HCT116 (cell line): ENCODE results near the gene TRPM7. TPM values are rescaled to one million over a fixed set of nuclear protein-coding genes. Genes with fewer than 3 reads are reported as not detected.

Experiments
- ATAC-seq: fragments of 200-7000 bp; cut with Tn5 transposase; 2 replicates; pipeline ENCODE4 v1.9.1; 2020; ENCODE audit warnings: mild to moderate bottlenecking, moderate library complexity
- BruUV-seq: library from RNA; stranded (reverse); fragments of 400-500 nt; replicated peaks from 2 replicates; lab custom pipeline; 2021; lab: Mats Ljungman, UMichigan
- CTCF ChIA-PET: fragments of 300-600 bp; sonication (Branson Sonifier 250); formaldehyde crosslinking; loops from one replicate; lab custom pipeline; 2021; ENCODE audit warnings: antibody characterized with exemption; lab: Charles Lee
- POLR2A ChIA-PET: fragments of 300-600, 350-600 bp; sonication (Branson Sonifier 250); formaldehyde crosslinking; loops from one replicate; lab custom pipeline; 2021; ENCODE audit warnings: antibody characterized with exemption; lab: Charles Lee
- RAD21 ChIA-PET, 2 experiments: fragments of 300-600 bp; sonication (Branson Sonifier 250); formaldehyde crosslinking; loops; one replicate each; lab custom pipeline; 2023; ENCODE audit warnings: low total read pairs in 2 of 2; ENCODE audit not compliant: uncharacterized antibody in 2 of 2, unreplicated experiment in 2 of 2, low non-redundant PET in 1 of 2; lab: Charles Lee
- DNase-seq: peaks from one replicate; pipeline ENCODE4 v3.0.0-alpha.2; 2010; ENCODE audit warnings: low read depth, low spot score
- H2AFZ ChIP-seq: fragments of 200-600 bp; shearing (Covaris generic), sonication (generic); 2 replicates; pipeline ENCODE4 v1.6.1; 2017; ENCODE audit warnings: low read depth, mixed run types, mixed read lengths, antibody characterized with exemption, low read length; ENCODE audit not compliant: poor library complexity, severe bottlenecking
- H3K27ac ChIP-seq: 2 replicates; pipeline ENCODE4 v1.5.1; 2012; ENCODE audit warnings: low read depth, low read length
- H3K27me3 ChIP-seq: fragments of 200-600 bp; sonication (generic); 2 replicates; pipeline ENCODE4 v1.6.1; 2016; ENCODE audit warnings: mixed run types, low read length, mixed read lengths; ENCODE audit not compliant: insufficient read depth
- H3K36me3 ChIP-seq, 2 experiments: fragments of 200-500 bp in 1 of 2; fragments of 200-600 bp in 1 of 2; sonication (Bioruptor generic) in 1 of 2; sonication (generic) in 1 of 2; 2 replicates each; pipeline versions ENCODE4 v1.5.1 to v1.6.1; 2014 to 2016; ENCODE audit warnings: low read length in 2 of 2, inconsistent platforms in 1 of 2, mixed read lengths in 1 of 2, mixed run types in 1 of 2; ENCODE audit not compliant: insufficient read depth in 2 of 2, control insufficient read depth in 1 of 2
- H3K4me1 ChIP-seq, 2 experiments: fragments of 200-600 bp in 1 of 2; sonication (generic) in 1 of 2; 2 replicates each; pipeline versions ENCODE4 v1.5.1 to v1.6.1; 2012 to 2017; ENCODE audit warnings: low read length in 2 of 2, inconsistent platforms in 1 of 2, mild to moderate bottlenecking in 1 of 2, mixed read lengths in 1 of 2, mixed run types in 1 of 2, moderate library complexity in 1 of 2; ENCODE audit not compliant: insufficient read depth in 2 of 2, control insufficient read depth in 1 of 2
- H3K4me2 ChIP-seq: fragments of 200-600 bp; sonication (generic); 2 replicates; pipeline ENCODE4 v1.6.1; 2017; ENCODE audit warnings: mixed run types, low read length, mixed read lengths
- H3K4me3 ChIP-seq, 2 experiments: fragments of 200-600 bp in 1 of 2; sonication (generic) in 1 of 2; replicated peaks in 1 of 2; 2 replicates each; pipeline ENCODE4 v1.5.1; 2011 to 2016; ENCODE audit warnings: low read length in 2 of 2, control low read depth in 1 of 2, low read depth in 1 of 2, mild to moderate bottlenecking in 1 of 2, mixed read lengths in 1 of 2, mixed run types in 1 of 2
- H3K79me2 ChIP-seq: fragments of 200-600 bp; sonication (generic); 2 replicates; pipeline ENCODE4 v1.6.1; 2017; ENCODE audit warnings: mild to moderate bottlenecking, mixed run types, low read length, moderate library complexity, mixed read lengths; ENCODE audit not compliant: insufficient read depth
- H3K9ac ChIP-seq: fragments of 200-600 bp; sonication (generic); 2 replicates; pipeline ENCODE4 v1.6.1; 2016; ENCODE audit warnings: low read length, mixed read lengths
- H3K9me2 ChIP-seq: fragments of 200-600 bp; sonication (generic), shearing (Covaris generic); 2 replicates; pipeline ENCODE4 v1.6.1; 2017; ENCODE audit warnings: mixed run types, mild to moderate bottlenecking, moderate library complexity; ENCODE audit not compliant: insufficient read depth
- H3K9me3 ChIP-seq, 2 experiments: fragments of 200-500 bp in 1 of 2; fragments of 200-600 bp in 1 of 2; sonication (Bioruptor generic) in 1 of 2; sonication (generic) in 1 of 2; 2 replicates each; pipeline ENCODE4 v1.6.1; 2014 to 2017; ENCODE audit warnings: low read length in 2 of 2, mixed read lengths in 2 of 2, inconsistent platforms in 1 of 2, low read depth in 1 of 2, mild to moderate bottlenecking in 1 of 2, mixed run types in 1 of 2, moderate library complexity in 1 of 2; ENCODE audit not compliant: control insufficient read depth in 1 of 2, insufficient read depth in 1 of 2
- H4K20me1 ChIP-seq: fragments of 200-600 bp; sonication (generic), shearing (Covaris generic); 2 replicates; pipeline ENCODE4 v1.6.1; 2017; ENCODE audit warnings: mixed run types, mild to moderate bottlenecking, moderate library complexity; ENCODE audit not compliant: insufficient read depth
- CEBPB ChIP-seq: IDR thresholded peaks from 2 replicates; pipeline ENCODE4 v1.6.1; 2012; ENCODE audit warnings: low read depth
- CTCF ChIP-seq, 3 experiments: fragments of 200-600 bp in 1 of 3; sonication (generic) in 1 of 3; IDR thresholded peaks in 2 of 3; conservative IDR thresholded peaks in 1 of 3; 2 replicates each; pipeline ENCODE4 v1.5.1; 2012 to 2017; ENCODE audit warnings: low read depth in 2 of 3, low read length in 2 of 3, antibody characterized with exemption in 1 of 3, borderline replicate concordance in 1 of 3, control low read depth in 1 of 3, mild to moderate bottlenecking in 1 of 3, mixed read lengths in 1 of 3, mixed run types in 1 of 3, moderate library complexity in 1 of 3; ENCODE audit not compliant: insufficient read depth in 1 of 3
- EGR1 ChIP-seq: IDR thresholded peaks from 2 replicates; pipeline ENCODE4 v1.6.1; 2012; ENCODE audit warnings: low read depth
- ELF1 ChIP-seq: IDR thresholded peaks from 2 replicates; pipeline ENCODE4 v1.6.1; 2012; ENCODE audit warnings: low read depth, borderline replicate concordance
- EZH2 ChIP-seq: fragments of 200-600 bp; sonication (generic); IDR thresholded peaks from 2 replicates; pipeline ENCODE4 v1.6.1; 2017; ENCODE audit warnings: antibody characterized with exemption, mixed run types
- FOSL1 ChIP-seq: IDR thresholded peaks from 2 replicates; pipeline ENCODE4 v1.6.1; 2012; ENCODE audit warnings: low read depth
- MAX ChIP-seq: IDR thresholded peaks from 2 replicates; pipeline ENCODE4 v1.6.1; 2012
- POLR2AphosphoS5 ChIP-seq: IDR thresholded peaks from 2 replicates; pipeline ENCODE4 v1.6.1; 2011; ENCODE audit warnings: mild to moderate bottlenecking, low read depth, low read length, moderate library complexity
- SIN3A ChIP-seq: IDR thresholded peaks from 2 replicates; pipeline ENCODE4 v1.6.1; 2012; ENCODE audit warnings: low read depth
- SRF ChIP-seq: IDR thresholded peaks from 2 replicates; pipeline ENCODE4 v1.6.1; 2012; ENCODE audit warnings: low read depth
- YY1 ChIP-seq: IDR thresholded peaks from 2 replicates; pipeline ENCODE4 v1.6.1; 2011; ENCODE audit warnings: low read length, low read depth, moderate library complexity, mild to moderate bottlenecking; ENCODE audit not compliant: insufficient replicate concordance; ENCODE audit errors: extremely low read depth
- intact Hi-C: fragments of 100-400 bp; cut with micrococcal nuclease; formaldehyde crosslinking; loops from 2 replicates; pipeline ENCODE4 v1.10.0; 2022
- total RNA-seq: library from RNA; stranded (reverse); gene quantifications from one replicate; pipeline ENCODE4 v1.2.1, GENCODE V29; 2021; ENCODE audit not compliant: unreplicated experiment
- TF ChIP-seq, protein P1 (sequence below): IDR thresholded peaks from 2 replicates; pipeline ENCODE4 v1.6.1; 2011; ENCODE audit warnings: mild to moderate bottlenecking, low read length, moderate library complexity; ENCODE audit not compliant: insufficient replicate concordance; ENCODE audit errors: extremely low read depth

TRPM7 gene
- total RNA-seq, 1 experiment from 2014 or later: 26.3 TPM

GRCh38 chr15:50685976-50686468, 575 bp downstream of the TRPM7 start:
- TF ChIP-seq EGR1: no peak
- no peak for TF ChIP-seq ELF1
- 0 out of 2 replicates have a peak, but pooled peaks cover 5% of the 10 kb centered on the region for H4K20me1 ChIP-seq
- intact Hi-C loops: no loop called here
- ChIA-PET POLR2A (no interaction called here), CTCF (interaction anchor here (1.0 kb wide), 1 partner anchor 191 kb away, joined by 3 read pairs; no protein-coding TSS in a partner anchor), RAD21 (interaction anchor here in 1 of 2 experiments (0.5 kb wide), 1 partner anchor 200 kb away, joined by 3 read pairs; no protein-coding TSS in a partner anchor)
- ATAC-seq (peak; percentile 58), DNase-seq (no peak)
- H2AFZ ChIP-seq: peak overlapping the region; percentile 57
- H3K27ac ChIP-seq: peak overlapping the region; percentile 97
- no peaks in the 10 kb centered on the region for H3K9me3 ChIP-seq
- peaks cover 5 to 22% of the 10 kb centered on the region in 2 experiments; a peak in 2 of 4 replicates for H3K4me1 ChIP-seq
- peak overlapping the region; percentile 71 for H3K4me2 ChIP-seq
- peaks cover 3 to 5% of the 10 kb centered on the region in 2 experiments; a peak in 1 of 4 replicates for H3K36me3 ChIP-seq
- peak overlapping the region; percentile 90 for H3K9ac ChIP-seq
- H3K9me2 ChIP-seq: no peaks in the 10 kb centered on the region
- peak overlapping the region; percentile 93 to 96 for H3K4me3 ChIP-seq
- H3K79me2 ChIP-seq: peaks cover 55% of the 10 kb centered on the region
- H3K27me3 ChIP-seq: no peaks in the 10 kb centered on the region
- BruUV-seq: TSS peak; percentile 70

DNA sequence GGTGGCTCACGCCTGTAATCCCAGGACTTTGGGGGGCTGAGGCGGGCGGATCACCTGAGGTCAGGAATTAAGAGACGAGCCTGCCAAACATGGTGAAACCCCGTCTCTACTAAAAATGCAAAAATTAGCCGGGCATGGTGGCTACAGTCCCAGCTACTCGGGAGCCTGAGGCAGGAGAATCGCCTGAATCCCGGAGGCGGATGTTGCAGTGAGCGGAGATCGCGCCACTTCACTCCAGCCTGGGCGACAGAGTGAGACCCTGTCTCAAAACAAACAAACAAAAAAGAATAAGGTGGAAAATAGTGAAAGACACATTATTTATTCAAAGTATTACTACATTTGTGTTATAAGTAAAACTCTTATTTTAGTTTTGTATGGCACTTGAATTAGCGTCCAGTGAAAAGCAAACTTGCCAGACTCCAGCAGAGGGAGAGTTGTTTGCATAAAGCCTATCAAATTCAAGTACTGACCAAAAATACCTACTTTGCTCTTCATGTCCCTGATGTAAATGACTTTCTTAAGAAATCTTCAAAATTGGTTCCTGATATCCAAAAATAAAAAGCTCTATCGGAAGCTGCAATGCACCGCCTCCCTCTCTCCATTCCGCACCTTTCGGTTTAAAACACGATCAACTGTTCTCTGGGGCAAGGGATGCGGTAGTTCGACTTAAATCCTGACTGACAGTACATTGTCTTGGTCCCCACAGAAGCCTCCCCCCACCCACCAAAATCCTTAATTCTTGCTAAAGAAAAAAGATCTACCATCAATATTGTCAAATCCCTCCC, 1.2 kb downstream of the TRPM7 start:
- CTCF ChIA-PET: no interaction called here
- no TSS peak for BruUV-seq
- H3K27ac ChIP-seq: peak overlapping the region; percentile 97

More for the DNA sequence above, 1.2 kb downstream of the TRPM7 start:
- H2AFZ ChIP-seq: no peak overlapping the region
- intact Hi-C loops: no loop called here
- no peaks in the 10 kb centered on the region for H3K9me2 ChIP-seq
- H3K36me3 ChIP-seq: peaks cover 3 to 5% of the 10 kb centered on the region in 2 experiments; a peak in 1 of 4 replicates
- peak overlapping the region; percentile 90 for H3K9ac ChIP-seq
- 0 out of 2 replicates have a peak, but pooled peaks cover 5% of the 10 kb centered on the region for H4K20me1 ChIP-seq
- no peak for TF ChIP-seq MAX
- TF ChIP-seq, protein P1, sequence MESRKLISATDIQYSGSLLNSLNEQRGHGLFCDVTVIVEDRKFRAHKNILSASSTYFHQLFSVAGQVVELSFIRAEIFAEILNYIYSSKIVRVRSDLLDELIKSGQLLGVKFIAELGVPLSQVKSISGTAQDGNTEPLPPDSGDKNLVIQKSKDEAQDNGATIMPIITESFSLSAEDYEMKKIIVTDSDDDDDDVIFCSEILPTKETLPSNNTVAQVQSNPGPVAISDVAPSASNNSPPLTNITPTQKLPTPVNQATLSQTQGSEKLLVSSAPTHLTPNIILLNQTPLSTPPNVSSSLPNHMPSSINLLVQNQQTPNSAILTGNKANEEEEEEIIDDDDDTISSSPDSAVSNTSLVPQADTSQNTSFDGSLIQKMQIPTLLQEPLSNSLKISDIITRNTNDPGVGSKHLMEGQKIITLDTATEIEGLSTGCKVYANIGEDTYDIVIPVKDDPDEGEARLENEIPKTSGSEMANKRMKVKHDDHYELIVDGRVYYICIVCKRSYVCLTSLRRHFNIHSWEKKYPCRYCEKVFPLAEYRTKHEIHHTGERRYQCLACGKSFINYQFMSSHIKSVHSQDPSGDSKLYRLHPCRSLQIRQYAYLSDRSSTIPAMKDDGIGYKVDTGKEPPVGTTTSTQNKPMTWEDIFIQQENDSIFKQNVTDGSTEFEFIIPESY: no peak
- no peak for TF ChIP-seq CEBPB
- no peak for TF ChIP-seq POLR2AphosphoS5
- TF ChIP-seq SIN3A: no peak
- TF ChIP-seq SRF: no peak
- TF ChIP-seq FOSL1: no peak
- TF ChIP-seq EZH2: no peak
- no peak for TF ChIP-seq YY1
- no peak for TF ChIP-seq ELF1
- TF ChIP-seq CTCF (IDR thresholded peaks at IDR 0.05 in 2 of 3, conservative IDR thresholded peaks at IDR 0.05 in 1 of 3; ENCODE audit: borderline replicate concordance in 1 of 3, insufficient read depth in 1 of 3, low read depth in 2 of 3, low read length in 2 of 3): no peak
- POLR2A ChIA-PET: no interaction called here
- no peak for ATAC-seq
- peak overlapping the region; percentile 93 to 96 for H3K4me3 ChIP-seq
- RAD21 ChIA-PET: no interaction called here
- H3K4me2 ChIP-seq: peak overlapping the region; percentile 71
- H3K9me3 ChIP-seq: no peaks in the 10 kb centered on the region
- H3K27me3 ChIP-seq: no peaks in the 10 kb centered on the region
- H3K4me1 ChIP-seq: peaks cover 5 to 22% of the 10 kb centered on the region in 2 experiments; a peak in 2 of 4 replicates
- peaks cover 61% of the 10 kb centered on the region for H3K79me2 ChIP-seq
- no peak for DNase-seq
